Anterior cingulate cortex (tissue), 58 donors: ENCODE results near the gene ANKEF1.

ENCODE experiments used
- DNase-seq, 58 donors: peaks; one replicate each; lab custom pipeline; 2025; lab: John Stamatoyannopoulos, UW

The ANKEF1 gene

DNA sequence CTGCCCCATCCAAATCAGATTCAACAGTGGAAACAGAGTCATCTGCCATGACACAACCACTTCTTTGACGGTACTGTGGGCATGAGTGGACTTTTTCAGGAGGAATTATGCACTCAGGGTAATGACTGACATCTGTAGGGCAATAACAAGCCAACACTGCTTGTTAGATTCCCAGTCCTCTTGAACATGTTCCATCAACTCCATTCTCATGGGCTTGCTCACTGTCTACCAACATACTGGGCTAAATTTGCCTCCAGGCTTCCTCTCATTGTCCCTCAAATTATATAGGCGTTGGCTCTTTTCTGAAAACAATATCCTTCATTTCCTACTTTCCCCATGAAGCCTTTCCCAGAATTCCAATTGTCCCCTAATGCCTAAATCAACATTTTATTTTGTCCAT lies 43.1 kb downstream of the ANKEF1 start:
- DNase-seq: no peak

DNA sequence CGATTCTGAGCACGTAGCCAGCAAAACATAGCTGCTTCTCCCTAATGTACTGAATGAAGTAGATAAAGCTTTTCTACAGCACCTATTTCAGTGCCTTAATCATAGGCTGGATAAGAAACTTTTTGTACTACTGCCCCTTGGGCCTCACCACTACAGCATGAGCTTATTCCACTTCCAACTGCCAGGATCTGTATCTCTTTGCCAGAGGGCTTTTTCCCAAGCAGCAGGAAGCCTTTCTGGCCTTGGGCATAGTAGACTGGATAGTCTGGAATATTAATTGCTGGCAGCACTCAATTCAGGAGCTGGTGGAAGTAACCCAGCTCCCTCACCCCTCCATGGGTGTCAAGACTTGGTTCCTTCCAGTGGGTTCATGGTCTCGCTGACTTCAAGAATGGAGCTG lies 43.6 kb downstream of the ANKEF1 start:
- peak in 2 of 58 donors; percentile 3 to 8 for DNase-seq

DNA sequence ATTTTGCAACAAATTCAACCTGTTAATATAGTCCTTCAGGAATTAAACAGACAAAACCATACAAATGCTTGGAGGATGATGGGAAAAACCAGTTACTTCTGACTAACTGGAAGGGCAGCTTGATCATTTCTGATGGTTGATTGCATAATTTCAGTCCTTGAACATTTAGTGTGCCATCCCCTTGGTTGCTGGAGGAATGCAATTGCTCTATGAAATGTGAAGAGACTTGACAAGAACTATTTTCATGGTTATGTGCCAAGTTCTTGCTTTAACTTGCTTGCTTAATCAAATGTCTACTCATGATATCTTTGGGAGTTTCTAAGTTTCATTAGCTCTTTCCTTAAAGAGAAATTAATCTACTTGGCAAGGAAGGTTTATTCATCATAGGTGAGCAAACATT lies 45.2 kb downstream of the ANKEF1 start:
- no peak for DNase-seq

DNA sequence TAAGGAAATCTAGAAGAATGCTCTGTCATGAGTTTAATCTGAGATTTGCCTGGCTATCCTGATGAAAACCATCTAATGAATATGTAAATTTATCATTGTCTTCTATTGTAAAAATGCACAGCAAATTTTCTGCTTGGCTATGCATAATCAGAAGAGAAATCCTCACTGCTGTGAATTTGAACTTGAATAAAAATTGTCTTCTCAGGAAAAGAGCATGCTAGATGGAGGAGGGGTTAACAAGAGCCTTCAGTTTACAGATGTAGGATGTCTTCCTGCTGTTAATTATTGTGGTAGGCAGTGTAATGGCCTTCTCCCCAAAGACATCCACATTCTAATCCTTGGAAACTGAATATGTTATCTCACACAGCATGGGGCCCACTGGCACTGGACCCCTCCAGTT lies 45.8 kb downstream of the ANKEF1 start:
- DNase-seq: no peak

DNA sequence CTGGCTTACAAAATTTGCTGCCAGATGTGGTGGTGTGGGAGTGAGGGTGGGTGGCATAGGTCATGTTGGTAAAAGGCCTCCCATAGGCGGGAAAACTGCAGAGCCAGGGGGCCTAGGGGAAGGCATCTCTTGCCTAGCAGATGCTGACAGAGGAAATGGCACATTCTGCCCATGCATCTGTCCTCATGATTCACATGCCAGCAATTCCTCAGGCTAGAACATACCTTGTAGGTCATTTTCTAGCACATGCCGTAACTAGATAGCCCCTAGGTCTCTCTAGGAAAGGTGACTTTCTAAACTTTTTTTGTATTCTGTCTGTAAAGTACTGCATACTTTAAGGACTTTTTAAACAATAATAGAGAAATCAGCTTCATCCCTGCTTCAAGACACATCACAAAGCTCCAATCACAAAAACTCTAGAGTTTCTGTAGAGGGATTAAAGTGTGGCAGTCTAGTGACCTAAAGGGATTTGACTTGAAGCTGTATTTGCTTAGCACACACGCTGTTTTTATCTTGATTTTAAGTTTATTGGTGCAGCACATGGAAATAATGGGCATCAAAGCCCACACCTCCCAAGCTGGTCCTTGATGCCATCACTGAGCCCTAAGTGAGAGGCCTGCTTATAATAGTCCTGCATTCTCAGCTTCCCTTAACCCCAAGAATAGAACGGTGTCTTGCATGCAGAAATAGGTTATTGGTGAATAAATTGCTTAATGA lies 55.2 kb downstream of the ANKEF1 start:
- no peak for DNase-seq

DNA sequence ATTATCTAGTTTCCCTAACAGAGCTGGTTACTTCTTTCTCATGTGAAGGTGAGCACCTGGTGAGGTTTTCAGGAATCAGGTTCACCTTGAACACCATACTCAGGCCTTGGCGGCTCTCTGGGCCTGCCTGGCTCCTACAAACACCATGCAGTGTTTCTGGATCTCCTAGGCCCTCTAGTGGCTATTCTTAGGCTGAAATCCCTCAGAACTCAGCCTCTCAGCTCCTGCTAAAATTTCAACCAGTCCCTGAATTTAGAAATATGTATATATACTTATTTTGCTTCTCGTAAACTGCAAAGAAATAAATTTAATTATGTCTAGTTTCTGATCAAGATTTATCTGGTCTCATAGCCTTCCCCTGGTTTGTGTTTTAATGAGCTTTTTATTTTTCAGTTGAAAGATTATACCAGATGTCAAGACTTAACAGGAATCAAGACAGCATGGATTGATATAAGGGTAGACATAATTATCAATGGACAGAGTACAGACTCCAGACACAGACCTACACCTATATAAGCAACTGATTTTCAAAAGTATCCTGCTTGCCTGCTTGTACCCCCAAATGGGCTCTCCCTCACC lies 55.9 kb downstream of the ANKEF1 start:
- DNase-seq: peak in 32 of 58 donors; percentile 1 to 71 (median 22)

DNA sequence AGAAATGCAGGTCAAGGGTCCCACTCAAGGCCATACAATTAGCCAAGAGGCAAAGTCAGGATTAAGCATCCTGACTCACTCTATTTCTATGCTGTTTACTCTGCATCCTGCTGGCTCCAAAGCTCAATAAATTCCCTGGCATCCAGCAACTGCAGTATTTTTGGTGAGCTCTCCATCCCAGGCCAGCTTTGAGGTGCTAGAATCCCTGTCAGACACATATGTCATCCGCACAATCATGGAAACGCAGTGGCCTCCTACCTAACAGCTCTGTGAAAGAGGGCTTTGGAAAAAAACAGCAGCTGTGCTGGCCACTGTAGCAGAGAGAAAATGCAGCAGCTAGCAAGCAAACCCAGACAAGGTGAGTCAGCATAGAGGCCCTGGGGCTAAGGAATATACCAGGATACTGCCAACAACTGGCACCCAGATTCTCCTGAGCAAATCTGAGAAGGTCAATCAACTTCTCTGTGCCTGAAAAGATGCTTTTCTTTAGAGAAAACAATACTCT lies 58.4 kb downstream of the ANKEF1 start:
- peak in 34 of 58 donors; percentile 1 to 80 (median 28) for DNase-seq

DNA sequence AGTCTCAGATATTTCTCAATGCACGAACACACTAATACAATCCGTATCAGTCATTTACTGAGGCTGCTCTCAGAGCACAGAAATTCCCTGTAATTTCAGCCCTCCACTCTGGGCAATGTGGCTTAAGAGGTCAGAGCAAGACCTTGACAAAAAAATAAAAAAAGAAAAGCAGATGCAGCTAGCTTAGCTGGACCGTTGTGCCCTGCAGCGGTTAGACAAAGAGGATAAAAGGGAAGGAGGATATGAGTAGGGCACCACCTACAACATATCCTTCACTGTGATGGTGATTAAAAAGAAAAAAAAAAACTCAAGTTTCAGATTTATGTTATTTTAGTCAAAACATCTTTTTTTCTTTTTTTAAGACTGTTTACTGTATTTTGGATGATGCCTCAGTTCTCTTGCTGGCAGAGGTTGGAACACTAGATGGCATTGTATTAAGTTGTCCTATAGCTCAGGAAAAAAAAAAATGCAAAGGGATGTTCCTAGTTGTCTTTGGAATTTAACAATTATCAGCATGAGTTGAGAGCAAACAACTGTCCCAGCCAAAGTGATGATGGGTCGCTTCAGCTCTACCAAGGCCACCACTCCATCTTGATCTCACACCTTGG lies 59.9 kb downstream of the ANKEF1 start:
- no peak for DNase-seq

DNA sequence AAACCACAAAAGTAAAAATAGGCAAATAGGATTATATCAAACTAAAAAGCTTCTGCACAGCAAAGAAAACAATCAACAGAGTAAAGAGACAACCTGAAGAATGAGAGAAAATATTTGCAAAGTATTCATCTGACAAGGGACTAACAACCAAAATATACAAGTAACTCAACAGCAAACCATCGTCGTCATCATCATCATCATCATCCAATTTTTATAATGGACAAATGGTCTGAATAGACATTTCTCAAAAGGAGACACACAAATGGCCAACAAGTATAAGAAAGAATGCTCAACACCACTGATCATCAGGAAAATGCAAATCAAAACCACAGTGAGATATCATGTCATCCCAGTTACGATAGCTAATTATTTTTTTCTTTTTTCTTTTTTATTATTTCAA lies 62.0 kb downstream of the ANKEF1 start:
- no peak for DNase-seq

DNA sequence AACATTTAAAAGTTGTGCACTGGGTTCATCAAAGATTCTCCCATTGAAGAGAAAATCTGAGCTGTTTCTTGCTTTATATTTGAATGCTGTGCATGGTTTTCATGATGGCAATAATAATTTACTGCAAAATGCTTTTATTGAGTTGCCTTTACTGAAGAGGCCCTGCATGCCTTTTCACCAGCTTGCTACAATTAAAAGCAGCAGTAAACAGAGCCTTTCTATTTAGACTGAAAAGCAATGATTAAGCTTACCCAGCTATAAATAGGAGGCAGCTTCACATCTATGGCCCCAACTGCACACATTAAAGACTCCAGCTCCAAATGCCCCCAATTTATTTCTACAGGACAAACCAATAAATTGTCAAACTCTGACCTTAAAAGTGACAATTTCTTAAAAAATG lies 70.3 kb downstream of the ANKEF1 start:
- no peak for DNase-seq
